GM23338 (cell line): ENCODE measurements around the gene KLHDC8A. TPM values are rescaled to one million over a fixed set of nuclear protein-coding genes. Genes with fewer than 3 reads are reported as not detected.

Experiments used
- ATAC-seq: fragments of 200-7000 bp; cut with Tn5 transposase; 3 replicates; pipeline ENCODE4 v1.9.1; 2020
- DNase-seq: peaks from one replicate; pipeline ENCODE4 v3.0.0-alpha.2; 2015; ENCODE audit warnings: low spot score
- H2AFZ ChIP-seq: fragments of 200-600 bp; sonication (generic); 2 replicates; pipeline ENCODE4 v1.8.0; 2016; ENCODE audit warnings: antibody characterized with exemption, mild to moderate bottlenecking, moderate library complexity
- H3F3A ChIP-seq: fragments of 200-600 bp; sonication (generic); replicated peaks from 2 replicates; pipeline ENCODE4 v1.8.0; 2017; ENCODE audit warnings: antibody characterized with exemption, mixed run types, low read depth
- H3K27ac ChIP-seq: fragments of 200-600 bp; sonication (generic); 2 replicates; pipeline ENCODE4 v1.6.1; 2016; ENCODE audit warnings: low read depth
- H3K27me3 ChIP-seq: fragments of 200-600 bp; sonication (generic); 2 replicates; pipeline ENCODE4 v1.8.0; 2016; ENCODE audit warnings: mild to moderate bottlenecking, mixed run types, moderate library complexity; ENCODE audit not compliant: insufficient read depth
- H3K36me3 ChIP-seq: fragments of 200-600 bp; sonication (generic); 2 replicates; pipeline ENCODE4 v1.8.0; 2016; ENCODE audit warnings: mild to moderate bottlenecking; ENCODE audit not compliant: insufficient read depth
- H3K4me1 ChIP-seq: fragments of 200-600 bp; sonication (generic); 2 replicates; pipeline ENCODE4 v1.8.0; 2016; ENCODE audit warnings: mild to moderate bottlenecking, moderate library complexity; ENCODE audit not compliant: insufficient read depth
- H3K4me2 ChIP-seq: fragments of 200-600 bp; sonication (generic); 2 replicates; pipeline ENCODE4 v1.7.1; 2017; ENCODE audit warnings: mixed run types
- H3K4me3 ChIP-seq: fragments of 200-600 bp; sonication (generic); 2 replicates; pipeline ENCODE4 v1.6.1; 2016; ENCODE audit warnings: mixed run types
- H3K79me2 ChIP-seq: fragments of 200-600 bp; sonication (generic); replicated peaks from 2 replicates; pipeline ENCODE4 v1.8.0; 2017; ENCODE audit warnings: mild to moderate bottlenecking; ENCODE audit not compliant: insufficient read depth
- H3K9me2 ChIP-seq: fragments of 200-600 bp; sonication (generic); 2 replicates; pipeline ENCODE4 v1.8.0; 2017; ENCODE audit not compliant: insufficient read depth
- H4K20me1 ChIP-seq: fragments of 200-600 bp; sonication (generic); replicated peaks from 2 replicates; pipeline ENCODE4 v1.8.0; 2017; ENCODE audit warnings: mild to moderate bottlenecking; ENCODE audit not compliant: insufficient read depth
- H3K27ac Mint-ChIP-seq: 2 replicates; pipeline ENCODE4 v1.8.0; 2020; ENCODE audit warnings: inconsistent platforms, mild to moderate bottlenecking, moderate library complexity, mixed read lengths
- H3K27me3 Mint-ChIP-seq: 3 replicates; pipeline ENCODE4 v1.8.0; 2022; ENCODE audit warnings: low read depth, mild to moderate bottlenecking, moderate library complexity, mixed read lengths, inconsistent platforms; ENCODE audit not compliant: insufficient read depth, poor library complexity
- H3K36me3 Mint-ChIP-seq: 3 replicates; pipeline ENCODE4 v1.8.0; 2021; ENCODE audit warnings: low read depth, mild to moderate bottlenecking, inconsistent platforms, moderate library complexity, mixed read lengths
- H3K4me1 Mint-ChIP-seq: 3 replicates; pipeline ENCODE4 v1.8.0; 2020; ENCODE audit warnings: mild to moderate bottlenecking, inconsistent platforms, mixed read lengths
- H3K4me3 Mint-ChIP-seq: 3 replicates; pipeline ENCODE4 v1.8.0; 2021; ENCODE audit warnings: moderate library complexity, mild to moderate bottlenecking, inconsistent platforms, mixed read lengths
- H3K9me3 Mint-ChIP-seq: 3 replicates; pipeline ENCODE4 v1.8.0; 2020; ENCODE audit warnings: moderate library complexity, mild to moderate bottlenecking, inconsistent platforms, mixed read lengths
- CREB1 ChIP-seq: fragments of 250-450 bp; sonication (Bioruptor Pico); IDR thresholded peaks from 2 replicates; pipeline ENCODE4 v1.5.0; 2020; ENCODE audit warnings: low read depth, mild to moderate bottlenecking, moderate library complexity
- ETS1 ChIP-seq: IDR thresholded peaks from 2 replicates; pipeline ENCODE4 v1.6.1; 2016; ENCODE audit warnings: antibody characterized with exemption
- EZH2 ChIP-seq: fragments of 200-600 bp; sonication (generic); IDR thresholded peaks from one replicate; pipeline ENCODE4 v1.8.0; 2017; ENCODE audit warnings: antibody characterized with exemption, mild to moderate bottlenecking, low read depth; ENCODE audit not compliant: unreplicated experiment
- EZH2phosphoT487 ChIP-seq: fragments of 200-600 bp; sonication (generic); IDR thresholded peaks from one replicate; pipeline ENCODE4 v1.8.1; 2018; ENCODE audit warnings: antibody characterized with exemption; ENCODE audit not compliant: unreplicated experiment
- JUNB ChIP-seq: IDR thresholded peaks from one replicate; pipeline ENCODE4 v1.6.1; 2016; ENCODE audit warnings: antibody characterized with exemption; ENCODE audit not compliant: unreplicated experiment
- NANOG ChIP-seq: IDR thresholded peaks from 2 replicates; pipeline ENCODE4 v1.6.1; 2016; ENCODE audit warnings: antibody characterized with exemption, borderline replicate concordance
- POLR2AphosphoS5 ChIP-seq: IDR thresholded peaks from 2 replicates; pipeline ENCODE4 v1.6.1; 2016; ENCODE audit warnings: antibody characterized with exemption, low read depth
- REST ChIP-seq: IDR thresholded peaks from one replicate; pipeline ENCODE4 v1.6.1; 2018; ENCODE audit warnings: antibody characterized with exemption; ENCODE audit not compliant: unreplicated experiment
- STAT1 ChIP-seq: IDR thresholded peaks from one replicate; pipeline ENCODE4 v1.6.1; 2016; ENCODE audit warnings: antibody characterized with exemption; ENCODE audit not compliant: unreplicated experiment
- ZNF331 ChIP-seq: fragments of 250-450 bp; sonication (Bioruptor Pico); IDR thresholded peaks from 2 replicates; pipeline ENCODE4 v1.5.0; 2020; ENCODE audit warnings: low read depth, mild to moderate bottlenecking, moderate library complexity
- polyA plus RNA-seq: library from polyadenylated mRNA; unstranded; fragments of >200 nt; fragmentation: Nextera tagmentation; extraction: Ambion mirVana; gene quantifications from 2 replicates; pipeline ENCODE4 v1.2.1, GENCODE V29; 2016
- total RNA-seq: library from RNA; depleted of rRNA; stranded (reverse); fragments of >200 nt; shearing (Covaris generic); gene quantifications from 2 replicates; pipeline ENCODE4 v1.2.3, GENCODE V29; 2014
- TF ChIP-seq, protein P1 (sequence below), 2 experiments: fragments of 200-600 bp in 1 of 2; sonication (generic) in 1 of 2; conservative IDR thresholded peaks; 2 replicates each; pipeline versions ENCODE4 v1.5.1 to v1.6.1; 2016 to 2017; ENCODE audit warnings: antibody characterized with exemption in 2 of 2, low read depth in 2 of 2, mild to moderate bottlenecking in 2 of 2, moderate library complexity in 1 of 2
- TF ChIP-seq, protein P2 (sequence below): fragments of 250-450 bp; sonication (Bioruptor Pico); IDR thresholded peaks from 2 replicates; pipeline ENCODE4 v1.5.0; 2020; ENCODE audit warnings: mild to moderate bottlenecking, moderate library complexity

Gene KLHDC8A
- total and polyA plus RNA-seq, 2 experiments from 2014 or later: 1.7 to 2.8 TPM

DNA sequence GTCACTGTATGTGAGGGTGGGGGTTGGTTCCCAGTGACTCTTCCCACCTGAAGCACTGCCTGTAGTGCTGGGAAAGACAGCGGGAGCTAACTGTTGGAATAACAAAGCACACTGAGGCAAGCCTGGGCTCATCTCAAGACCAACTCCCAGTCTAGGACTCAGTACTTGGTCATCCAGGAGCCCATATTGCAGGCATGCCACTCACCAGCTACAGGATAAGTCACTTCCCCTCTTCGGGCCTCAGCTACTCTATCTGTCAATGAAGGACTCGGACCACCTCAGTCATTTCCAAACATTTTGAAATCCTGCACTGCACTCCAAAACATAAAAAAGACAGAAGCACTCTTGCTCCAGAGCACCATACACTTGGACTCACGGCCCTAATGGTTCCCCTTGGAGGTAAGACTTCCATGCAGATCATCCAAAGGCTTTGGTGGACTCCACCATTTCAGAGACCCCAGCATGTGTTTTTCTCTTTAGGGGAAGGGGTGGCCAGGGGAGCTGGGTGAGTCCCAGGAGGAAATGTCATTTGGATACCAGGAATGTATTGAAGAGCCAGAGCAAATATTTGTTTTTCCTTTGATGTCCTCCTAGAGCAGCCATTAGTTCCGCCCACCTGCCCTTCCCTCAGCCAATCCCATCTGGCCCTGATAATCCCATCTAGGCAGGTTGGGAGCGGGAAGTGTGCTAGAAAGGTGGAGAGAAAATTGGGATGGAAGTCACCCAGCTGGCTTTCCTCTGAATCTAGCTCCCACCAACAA lies 38.3 kb downstream of the KLHDC8A start:
- Histone ChIP-seq H3K27me3 (peaks cover 7% of the 10 kb centered on the region), H3K4me1 (peaks cover 62% of the 10 kb centered on the region), H3K27ac (no peak overlapping the region), H3K36me3 (no peaks in the 10 kb centered on the region), H3K79me2 (peaks cover 73% of the 10 kb centered on the region), H3K9me2 (peaks cover 4% of the 10 kb centered on the region; the same call in 1 of the 2 replicates), H2AFZ (no peak overlapping the region), H3K4me3 (peak overlapping the region; percentile 28; the same call in 1 of the 2 replicates), H4K20me1 (peaks cover 23% of the 10 kb centered on the region; the same call in 1 of the 2 replicates), H3K4me2 (peak overlapping the region; percentile 68), H3F3A (peaks cover 13% of the 10 kb centered on the region)
- no peak for TF ChIP-seq STAT1
- TF ChIP-seq CREB1 (CRISPR knock-in tag): no peak
- TF ChIP-seq NANOG: no peak
- TF ChIP-seq JUNB: no peak
- no peak for TF ChIP-seq POLR2AphosphoS5
- TF ChIP-seq REST: no peak
- TF ChIP-seq ETS1: no peak
- TF ChIP-seq, protein P1, sequence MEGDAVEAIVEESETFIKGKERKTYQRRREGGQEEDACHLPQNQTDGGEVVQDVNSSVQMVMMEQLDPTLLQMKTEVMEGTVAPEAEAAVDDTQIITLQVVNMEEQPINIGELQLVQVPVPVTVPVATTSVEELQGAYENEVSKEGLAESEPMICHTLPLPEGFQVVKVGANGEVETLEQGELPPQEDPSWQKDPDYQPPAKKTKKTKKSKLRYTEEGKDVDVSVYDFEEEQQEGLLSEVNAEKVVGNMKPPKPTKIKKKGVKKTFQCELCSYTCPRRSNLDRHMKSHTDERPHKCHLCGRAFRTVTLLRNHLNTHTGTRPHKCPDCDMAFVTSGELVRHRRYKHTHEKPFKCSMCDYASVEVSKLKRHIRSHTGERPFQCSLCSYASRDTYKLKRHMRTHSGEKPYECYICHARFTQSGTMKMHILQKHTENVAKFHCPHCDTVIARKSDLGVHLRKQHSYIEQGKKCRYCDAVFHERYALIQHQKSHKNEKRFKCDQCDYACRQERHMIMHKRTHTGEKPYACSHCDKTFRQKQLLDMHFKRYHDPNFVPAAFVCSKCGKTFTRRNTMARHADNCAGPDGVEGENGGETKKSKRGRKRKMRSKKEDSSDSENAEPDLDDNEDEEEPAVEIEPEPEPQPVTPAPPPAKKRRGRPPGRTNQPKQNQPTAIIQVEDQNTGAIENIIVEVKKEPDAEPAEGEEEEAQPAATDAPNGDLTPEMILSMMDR (conservative IDR thresholded peaks at IDR 0.05; ENCODE audit: low read depth in 2 of 2): no peak
- TF ChIP-seq EZH2: no peak
- TF ChIP-seq, protein P2, sequence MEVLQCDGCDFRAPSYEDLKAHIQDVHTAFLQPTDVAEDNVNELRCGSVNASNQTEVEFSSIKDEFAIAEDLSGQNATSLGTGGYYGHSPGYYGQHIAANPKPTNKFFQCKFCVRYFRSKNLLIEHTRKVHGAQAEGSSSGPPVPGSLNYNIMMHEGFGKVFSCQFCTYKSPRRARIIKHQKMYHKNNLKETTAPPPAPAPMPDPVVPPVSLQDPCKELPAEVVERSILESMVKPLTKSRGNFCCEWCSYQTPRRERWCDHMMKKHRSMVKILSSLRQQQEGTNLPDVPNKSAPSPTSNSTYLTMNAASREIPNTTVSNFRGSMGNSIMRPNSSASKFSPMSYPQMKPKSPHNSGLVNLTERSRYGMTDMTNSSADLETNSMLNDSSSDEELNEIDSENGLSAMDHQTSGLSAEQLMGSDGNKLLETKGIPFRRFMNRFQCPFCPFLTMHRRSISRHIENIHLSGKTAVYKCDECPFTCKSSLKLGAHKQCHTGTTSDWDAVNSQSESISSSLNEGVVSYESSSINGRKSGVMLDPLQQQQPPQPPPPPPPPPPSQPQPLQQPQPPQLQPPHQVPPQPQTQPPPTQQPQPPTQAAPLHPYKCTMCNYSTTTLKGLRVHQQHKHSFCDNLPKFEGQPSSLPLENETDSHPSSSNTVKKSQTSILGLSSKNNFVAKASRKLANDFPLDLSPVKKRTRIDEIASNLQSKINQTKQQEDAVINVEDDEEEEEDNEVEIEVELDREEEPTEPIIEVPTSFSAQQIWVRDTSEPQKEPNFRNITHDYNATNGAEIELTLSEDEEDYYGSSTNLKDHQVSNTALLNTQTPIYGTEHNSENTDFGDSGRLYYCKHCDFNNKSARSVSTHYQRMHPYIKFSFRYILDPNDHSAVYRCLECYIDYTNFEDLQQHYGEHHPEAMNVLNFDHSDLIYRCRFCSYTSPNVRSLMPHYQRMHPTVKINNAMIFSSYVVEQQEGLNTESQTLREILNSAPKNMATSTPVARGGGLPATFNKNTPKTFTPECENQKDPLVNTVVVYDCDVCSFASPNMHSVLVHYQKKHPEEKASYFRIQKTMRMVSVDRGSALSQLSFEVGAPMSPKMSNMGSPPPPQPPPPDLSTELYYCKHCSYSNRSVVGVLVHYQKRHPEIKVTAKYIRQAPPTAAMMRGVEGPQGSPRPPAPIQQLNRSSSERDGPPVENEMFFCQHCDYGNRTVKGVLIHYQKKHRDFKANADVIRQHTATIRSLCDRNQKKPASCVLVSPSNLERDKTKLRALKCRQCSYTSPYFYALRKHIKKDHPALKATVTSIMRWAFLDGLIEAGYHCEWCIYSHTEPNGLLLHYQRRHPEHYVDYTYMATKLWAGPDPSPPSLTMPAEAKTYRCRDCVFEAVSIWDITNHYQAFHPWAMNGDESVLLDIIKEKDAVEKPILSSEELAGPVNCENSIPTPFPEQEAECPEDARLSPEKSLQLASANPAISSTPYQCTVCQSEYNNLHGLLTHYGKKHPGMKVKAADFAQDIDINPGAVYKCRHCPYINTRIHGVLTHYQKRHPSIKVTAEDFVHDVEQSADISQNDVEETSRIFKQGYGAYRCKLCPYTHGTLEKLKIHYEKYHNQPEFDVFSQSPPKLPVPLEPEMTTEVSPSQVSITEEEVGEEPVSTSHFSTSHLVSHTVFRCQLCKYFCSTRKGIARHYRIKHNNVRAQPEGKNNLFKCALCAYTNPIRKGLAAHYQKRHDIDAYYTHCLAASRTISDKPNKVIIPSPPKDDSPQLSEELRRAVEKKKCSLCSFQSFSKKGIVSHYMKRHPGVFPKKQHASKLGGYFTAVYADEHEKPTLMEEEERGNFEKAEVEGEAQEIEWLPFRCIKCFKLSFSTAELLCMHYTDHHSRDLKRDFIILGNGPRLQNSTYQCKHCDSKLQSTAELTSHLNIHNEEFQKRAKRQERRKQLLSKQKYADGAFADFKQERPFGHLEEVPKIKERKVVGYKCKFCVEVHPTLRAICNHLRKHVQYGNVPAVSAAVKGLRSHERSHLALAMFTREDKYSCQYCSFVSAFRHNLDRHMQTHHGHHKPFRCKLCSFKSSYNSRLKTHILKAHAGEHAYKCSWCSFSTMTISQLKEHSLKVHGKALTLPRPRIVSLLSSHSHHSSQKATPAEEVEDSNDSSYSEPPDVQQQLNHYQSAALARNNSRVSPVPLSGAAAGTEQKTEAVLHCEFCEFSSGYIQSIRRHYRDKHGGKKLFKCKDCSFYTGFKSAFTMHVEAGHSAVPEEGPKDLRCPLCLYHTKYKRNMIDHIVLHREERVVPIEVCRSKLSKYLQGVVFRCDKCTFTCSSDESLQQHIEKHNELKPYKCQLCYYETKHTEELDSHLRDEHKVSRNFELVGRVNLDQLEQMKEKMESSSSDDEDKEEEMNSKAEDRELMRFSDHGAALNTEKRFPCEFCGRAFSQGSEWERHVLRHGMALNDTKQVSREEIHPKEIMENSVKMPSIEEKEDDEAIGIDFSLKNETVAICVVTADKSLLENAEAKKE: no peak
- no peak for TF ChIP-seq EZH2phosphoT487
- no peak for TF ChIP-seq ZNF331 (CRISPR knock-in tag)
- Mint-ChIP-seq H3K27me3 (peaks cover 25% of the 10 kb centered on the region), H3K4me1 (peaks cover 68% of the 10 kb centered on the region), H3K9me3 (no peaks in the 10 kb centered on the region), H3K4me3 (peak overlapping the region; percentile 36), H3K36me3 (peaks cover 14% of the 10 kb centered on the region), H3K27ac (no peak overlapping the region; the same call in 1 of the 2 replicates)
- DNase-seq (peak; percentile 56), ATAC-seq (no peak)
